WERI-Rb-1 (cell line): Measurements from ENCODE around the gene GNG12.
A peak's percentile ranks its signal among the peaks of the same experiment; 100 is the strongest.

ENCODE experiments used
- DNase-seq: peaks from one replicate; pipeline ENCODE4 v3.0.0-alpha.2; 2020
- H3K27ac ChIP-seq: fragments of 250-450 bp; sonication (Bioruptor Pico); 2 replicates; pipeline ENCODE4 v1.5.1; 2020; ENCODE audit warnings: mild to moderate bottlenecking, moderate library complexity
- H3K27me3 ChIP-seq: fragments of 250-450 bp; sonication (Bioruptor Pico); 2 replicates; pipeline ENCODE4 v1.5.1; 2021; ENCODE audit warnings: mild to moderate bottlenecking, low read depth, moderate library complexity; ENCODE audit not compliant: insufficient read depth, severe bottlenecking
- H3K36me3 ChIP-seq: fragments of 250-450 bp; sonication (Bioruptor Pico); 2 replicates; pipeline ENCODE4 v1.5.1; 2020; ENCODE audit warnings: mild to moderate bottlenecking, moderate library complexity
- H3K4me3 ChIP-seq: 2 replicates; pipeline ENCODE4 v1.5.1; 2011; ENCODE audit warnings: low read depth, mild to moderate bottlenecking, control low read depth, low read length
- H3K9me3 ChIP-seq: fragments of 250-450 bp; sonication (Bioruptor Pico); 2 replicates; pipeline ENCODE4 v1.5.1; 2021; ENCODE audit warnings: mild to moderate bottlenecking, moderate library complexity; ENCODE audit not compliant: severe bottlenecking
- TF ChIP-seq, protein P1 (sequence below): IDR thresholded peaks from 2 replicates; pipeline ENCODE4 v1.5.1; 2011; ENCODE audit warnings: low read depth, mild to moderate bottlenecking, control low read depth, inconsistent platforms, low read length

GNG12 gene

DNA sequence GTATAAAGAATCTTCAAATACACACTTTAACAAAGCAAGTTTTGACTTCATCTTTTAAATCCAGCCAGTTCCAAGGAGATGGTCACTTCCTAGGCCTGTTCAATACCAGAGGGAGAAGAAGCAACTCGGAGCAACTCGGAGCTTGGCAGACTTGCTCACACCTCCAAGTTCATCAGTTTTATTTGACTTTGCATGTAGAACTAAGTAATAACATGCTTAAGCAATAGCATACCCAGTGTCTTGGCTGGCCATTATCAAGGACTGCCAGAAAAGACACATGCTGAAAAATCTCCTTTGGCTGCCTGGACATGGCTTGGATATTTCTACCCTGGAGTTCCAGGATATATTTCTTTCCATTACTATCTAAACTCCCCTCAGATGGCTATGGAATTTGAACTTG is 52.6 kb downstream of the GNG12 start:
- H3K36me3 ChIP-seq, result peaks cover 8% of the 10 kb centered on the region
- no peak overlapping the region for H3K4me3 ChIP-seq
- no peaks in the 10 kb centered on the region for H3K9me3 ChIP-seq
- no peak overlapping the region for H3K27ac ChIP-seq
- H3K27me3 ChIP-seq, result no peaks in the 10 kb centered on the region
- TF ChIP-seq, protein P1, sequence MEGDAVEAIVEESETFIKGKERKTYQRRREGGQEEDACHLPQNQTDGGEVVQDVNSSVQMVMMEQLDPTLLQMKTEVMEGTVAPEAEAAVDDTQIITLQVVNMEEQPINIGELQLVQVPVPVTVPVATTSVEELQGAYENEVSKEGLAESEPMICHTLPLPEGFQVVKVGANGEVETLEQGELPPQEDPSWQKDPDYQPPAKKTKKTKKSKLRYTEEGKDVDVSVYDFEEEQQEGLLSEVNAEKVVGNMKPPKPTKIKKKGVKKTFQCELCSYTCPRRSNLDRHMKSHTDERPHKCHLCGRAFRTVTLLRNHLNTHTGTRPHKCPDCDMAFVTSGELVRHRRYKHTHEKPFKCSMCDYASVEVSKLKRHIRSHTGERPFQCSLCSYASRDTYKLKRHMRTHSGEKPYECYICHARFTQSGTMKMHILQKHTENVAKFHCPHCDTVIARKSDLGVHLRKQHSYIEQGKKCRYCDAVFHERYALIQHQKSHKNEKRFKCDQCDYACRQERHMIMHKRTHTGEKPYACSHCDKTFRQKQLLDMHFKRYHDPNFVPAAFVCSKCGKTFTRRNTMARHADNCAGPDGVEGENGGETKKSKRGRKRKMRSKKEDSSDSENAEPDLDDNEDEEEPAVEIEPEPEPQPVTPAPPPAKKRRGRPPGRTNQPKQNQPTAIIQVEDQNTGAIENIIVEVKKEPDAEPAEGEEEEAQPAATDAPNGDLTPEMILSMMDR, result no peak
- no peak for DNase-seq

DNA sequence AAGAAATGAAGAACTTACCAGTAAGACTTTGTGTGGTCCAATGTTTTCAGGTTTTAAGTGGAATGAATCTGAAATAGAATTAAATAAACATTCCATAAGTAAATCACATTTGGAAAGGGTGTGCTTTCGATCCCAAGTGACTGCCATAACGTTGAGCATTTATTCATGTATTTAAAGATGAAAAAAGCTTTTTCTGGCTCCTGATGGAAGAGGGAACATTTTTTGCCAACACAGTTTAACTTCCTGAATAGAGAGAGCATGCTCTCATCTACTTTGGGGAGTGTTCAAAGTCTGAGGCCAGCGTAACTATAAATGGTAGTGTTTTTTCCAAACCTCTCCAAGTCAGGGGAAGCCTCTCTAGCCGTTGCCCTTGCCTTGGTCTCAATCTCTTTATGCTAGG is 55.8 kb downstream of the GNG12 start:
- Histone ChIP-seq H3K27ac (no peak overlapping the region), H3K36me3 (peaks cover 20% of the 10 kb centered on the region), H3K9me3 (no peaks in the 10 kb centered on the region), H3K27me3 (no peaks in the 10 kb centered on the region), H3K4me3 (no peak overlapping the region)
- no peak for DNase-seq
- TF ChIP-seq, protein P1, result no peak

DNA sequence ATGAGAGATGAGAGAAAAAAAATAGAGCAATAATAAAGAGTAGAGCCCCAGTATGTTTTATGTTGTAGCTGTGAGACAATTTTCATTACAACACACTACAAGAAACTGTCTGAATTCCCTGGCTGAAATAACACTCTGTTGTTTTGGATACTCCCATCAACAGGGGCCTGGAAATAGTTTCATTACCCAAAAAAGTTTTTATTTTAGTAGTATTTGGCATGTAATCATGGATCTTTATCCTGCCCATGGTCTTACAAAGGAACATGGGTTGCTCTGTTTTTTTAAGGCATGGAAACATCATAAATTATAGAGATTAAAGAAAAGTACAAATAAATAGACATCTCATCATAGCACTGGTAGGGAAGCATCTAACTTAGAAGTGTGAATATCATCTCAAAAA is 56.3 kb downstream of the GNG12 start:
- H3K4me3 ChIP-seq, result no peak overlapping the region
- H3K27ac ChIP-seq, result no peak overlapping the region
- peaks cover 22% of the 10 kb centered on the region for H3K36me3 ChIP-seq
- DNase-seq, result no peak
- TF ChIP-seq, protein P1, result no peak
- H3K27me3 ChIP-seq, result no peaks in the 10 kb centered on the region
- no peaks in the 10 kb centered on the region for H3K9me3 ChIP-seq

DNA sequence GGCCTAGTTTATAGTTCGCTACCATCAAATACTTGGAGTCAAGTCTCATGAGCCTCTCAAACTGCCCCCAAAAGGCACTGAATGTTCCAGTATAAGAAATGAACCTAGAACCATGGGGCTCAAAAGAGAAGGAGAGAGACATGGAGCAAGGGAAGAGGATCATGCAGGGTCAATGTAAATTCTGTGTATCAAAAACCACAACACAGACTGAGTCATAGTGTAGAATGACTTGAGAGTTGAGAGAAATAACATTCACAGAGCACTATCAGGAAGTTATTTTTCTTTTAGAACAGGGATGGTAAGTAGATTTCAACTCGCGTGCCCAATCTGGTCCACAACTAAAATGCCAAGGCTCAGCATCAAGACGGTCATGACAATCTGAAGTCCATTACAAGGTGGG is 59.8 kb downstream of the GNG12 start:
- Histone ChIP-seq H3K36me3 (peaks cover 26% of the 10 kb centered on the region), H3K27me3 (no peaks in the 10 kb centered on the region), H3K4me3 (no peak overlapping the region), H3K27ac (no peak overlapping the region), H3K9me3 (no peaks in the 10 kb centered on the region)
- TF ChIP-seq, protein P1, result no peak
- DNase-seq, result no peak

DNA sequence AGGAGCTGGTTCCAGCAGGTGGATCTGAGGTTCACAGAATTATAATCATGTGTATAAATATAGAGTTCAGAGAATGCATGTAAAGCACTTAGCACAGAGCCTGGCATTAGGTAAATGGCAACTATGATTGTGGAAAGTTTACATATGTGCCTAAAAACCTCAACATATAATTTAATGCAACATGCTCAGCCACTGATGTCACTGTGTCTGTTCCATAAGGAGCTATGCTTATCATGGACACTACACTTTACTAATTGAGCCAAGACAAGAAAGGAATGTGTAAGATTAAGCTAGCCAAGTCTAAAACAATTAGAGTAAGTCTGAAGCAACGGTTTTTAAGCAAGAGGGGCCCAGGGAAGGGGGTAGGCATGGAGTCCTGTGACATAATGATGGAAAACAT is 61.5 kb downstream of the GNG12 start:
- H3K9me3 ChIP-seq, result no peaks in the 10 kb centered on the region
- no peak for DNase-seq
- H3K4me3 ChIP-seq, result no peak overlapping the region
- H3K27ac ChIP-seq, result no peak overlapping the region
- TF ChIP-seq, protein P1, result no peak
- H3K27me3 ChIP-seq, result no peaks in the 10 kb centered on the region
- H3K36me3 ChIP-seq, result peaks cover 22% of the 10 kb centered on the region

DNA sequence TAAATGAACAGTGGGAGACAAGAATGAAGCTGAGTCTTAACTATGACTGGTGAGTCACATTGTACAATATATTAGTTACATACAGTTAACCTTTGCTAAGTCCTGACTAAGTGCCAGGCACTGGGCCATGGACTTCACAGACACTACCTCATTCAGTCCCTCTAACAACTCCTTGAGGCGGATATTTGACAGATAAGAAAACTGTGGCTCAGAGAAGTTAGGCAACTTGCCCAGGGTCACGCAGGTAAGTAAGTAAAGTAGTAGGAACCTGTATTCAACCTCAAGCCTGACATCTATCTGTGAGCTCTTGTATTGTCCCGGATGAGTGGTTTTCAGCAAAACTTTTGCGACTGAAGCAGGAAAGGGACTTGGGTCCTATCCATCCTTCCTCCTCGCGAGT is 62.1 kb downstream of the GNG12 start:
- H3K27ac ChIP-seq, result no peak overlapping the region
- DNase-seq, result no peak
- H3K9me3 ChIP-seq, result no peaks in the 10 kb centered on the region
- H3K27me3 ChIP-seq, result no peaks in the 10 kb centered on the region
- TF ChIP-seq, protein P1, result 0 out of 2 replicates have a peak, but pooled peaks have one; percentile 22
- H3K4me3 ChIP-seq, result no peak overlapping the region
- peaks cover 21% of the 10 kb centered on the region for H3K36me3 ChIP-seq
